Measurements from ENCODE around the gene TCAP.

Gene TCAP

DNA sequence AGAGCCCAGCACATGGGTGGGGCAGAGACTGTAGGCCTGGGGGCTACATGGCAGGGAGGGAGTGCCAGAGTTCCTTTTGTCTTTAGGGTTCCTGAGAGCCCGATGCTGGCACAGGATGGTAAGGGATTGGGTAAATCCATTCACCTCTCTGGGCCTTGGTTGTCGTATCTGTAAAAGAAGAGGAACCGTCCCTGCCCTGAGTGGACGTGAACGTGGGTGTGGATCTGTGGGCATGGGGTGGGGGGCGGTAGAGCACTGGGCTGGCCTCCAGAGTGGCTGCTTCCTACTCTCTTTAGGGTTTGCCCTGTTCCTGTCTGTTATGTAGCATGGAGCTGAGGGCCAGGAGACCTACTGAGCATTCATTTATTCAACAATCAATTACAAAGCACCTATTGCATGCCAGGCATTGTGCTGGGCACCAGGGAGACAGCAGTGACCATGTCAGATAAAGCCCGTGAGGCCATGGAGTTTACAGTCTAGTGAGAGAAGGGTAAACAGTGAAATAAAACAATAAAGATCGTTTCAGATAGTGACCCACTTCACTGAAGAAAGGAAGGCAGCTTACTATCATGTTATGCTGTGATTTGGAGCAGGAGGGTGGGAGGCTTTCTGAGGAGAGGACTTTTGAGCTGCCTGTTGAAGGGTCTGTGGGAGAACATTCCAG lies 13.1 kb upstream of the TCAP start:
- DNase-seq, result no peak

DNA sequence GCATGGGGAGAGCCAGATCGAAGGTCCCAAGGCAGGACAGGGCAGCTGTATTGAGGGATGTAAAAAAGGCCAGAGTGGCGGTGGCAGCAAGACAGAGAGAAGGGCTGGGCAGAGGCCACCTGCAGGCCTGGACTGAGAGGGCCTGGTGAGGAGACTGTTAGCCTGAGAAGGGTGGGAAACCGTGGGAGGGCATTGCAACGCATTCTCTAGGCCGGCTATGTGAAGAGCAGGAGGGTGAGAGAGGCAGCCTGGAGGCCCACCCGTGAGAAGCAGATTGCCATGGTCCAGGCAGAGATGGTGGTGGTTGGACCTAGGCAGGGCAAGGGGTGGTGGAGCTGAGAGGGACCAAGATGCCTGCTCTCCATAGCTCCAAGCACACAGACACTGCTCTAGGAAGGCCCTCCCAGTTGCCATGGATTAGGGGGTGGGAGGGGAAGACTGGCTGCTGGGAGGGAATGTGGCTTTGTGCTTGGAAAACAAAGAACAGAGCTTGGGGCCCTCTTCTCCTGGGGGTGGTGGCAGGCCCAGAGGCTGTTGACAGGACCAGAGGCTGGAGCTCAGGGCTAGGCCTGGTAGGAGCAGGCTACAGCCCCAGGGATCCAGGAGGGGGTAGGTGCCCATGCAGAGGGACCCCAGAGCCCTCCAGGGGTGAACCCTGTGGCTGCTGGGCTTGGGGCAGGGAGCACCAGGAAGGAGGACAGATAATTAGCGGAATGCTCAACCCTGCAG lies 12.4 kb upstream of the TCAP start:
- no peak for DNase-seq

DNA sequence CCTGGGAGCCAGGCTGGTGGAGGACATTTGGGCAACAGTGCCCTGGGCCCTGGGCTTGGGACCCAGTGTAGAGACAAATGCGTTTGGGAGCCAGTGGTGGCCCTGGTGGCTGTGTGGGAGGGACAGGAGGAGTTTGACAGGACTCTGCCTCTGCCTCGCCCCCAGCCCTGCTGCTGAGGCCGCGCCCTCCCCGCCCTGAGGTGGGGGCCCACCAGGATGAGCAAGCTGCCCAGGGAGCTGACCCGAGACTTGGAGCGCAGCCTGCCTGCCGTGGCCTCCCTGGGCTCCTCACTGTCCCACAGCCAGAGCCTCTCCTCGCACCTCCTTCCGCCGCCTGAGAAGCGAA lies 11.9 kb upstream of the TCAP start:
- DNase-seq, result no peak

DNA sequence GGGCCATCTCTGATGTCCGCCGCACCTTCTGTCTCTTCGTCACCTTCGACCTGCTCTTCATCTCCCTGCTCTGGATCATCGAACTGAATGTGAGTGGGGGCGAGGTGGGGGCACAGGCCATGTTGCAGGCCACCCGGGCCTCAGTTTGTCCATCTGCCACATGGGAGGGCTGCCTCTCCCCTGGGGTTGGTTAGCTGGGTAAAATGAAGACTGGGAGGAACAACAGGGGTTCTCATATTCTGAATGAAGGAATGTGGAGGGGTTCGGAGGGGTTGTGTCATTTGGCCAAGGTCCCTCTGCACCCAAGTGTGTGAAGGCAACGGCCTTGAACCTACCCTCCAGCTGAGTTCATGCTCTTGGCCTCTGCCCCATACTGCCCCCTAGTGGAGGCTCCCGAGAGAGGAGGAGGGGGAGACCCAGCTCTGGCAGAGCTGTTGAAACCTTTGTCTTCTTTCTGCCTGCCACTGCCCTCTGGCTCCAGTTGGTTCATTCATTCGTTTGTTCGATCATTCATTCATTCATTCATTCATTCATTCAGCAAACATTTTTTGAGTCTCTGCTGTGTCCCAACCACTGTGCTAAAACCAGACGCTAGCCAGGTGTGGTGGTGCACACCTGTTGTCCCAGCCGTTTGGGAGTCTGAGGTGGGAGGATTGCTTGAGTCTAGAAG lies 11.4 kb upstream of the TCAP start:
- DNase-seq, result no peak

DNA sequence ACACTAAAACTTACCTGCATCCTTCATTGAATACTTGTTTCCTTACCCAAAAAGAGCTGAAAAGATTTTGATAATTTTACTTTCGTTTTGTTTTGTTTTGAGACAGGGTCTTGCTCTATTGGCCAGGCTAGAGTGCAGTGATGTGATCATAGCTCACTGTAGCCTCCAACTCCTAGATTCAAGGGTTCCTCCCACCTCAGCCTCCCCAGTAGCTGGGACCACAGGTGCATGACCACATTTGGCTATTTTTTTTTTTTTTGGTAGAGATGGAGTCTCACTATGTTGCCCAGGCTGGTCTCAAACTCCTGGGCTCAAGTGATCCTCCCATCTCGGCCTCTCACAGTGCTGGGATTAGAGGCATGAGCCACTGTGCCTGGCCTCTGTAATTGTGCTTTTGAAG lies 10.0 kb upstream of the TCAP start:
- DNase-seq, result no peak

DNA sequence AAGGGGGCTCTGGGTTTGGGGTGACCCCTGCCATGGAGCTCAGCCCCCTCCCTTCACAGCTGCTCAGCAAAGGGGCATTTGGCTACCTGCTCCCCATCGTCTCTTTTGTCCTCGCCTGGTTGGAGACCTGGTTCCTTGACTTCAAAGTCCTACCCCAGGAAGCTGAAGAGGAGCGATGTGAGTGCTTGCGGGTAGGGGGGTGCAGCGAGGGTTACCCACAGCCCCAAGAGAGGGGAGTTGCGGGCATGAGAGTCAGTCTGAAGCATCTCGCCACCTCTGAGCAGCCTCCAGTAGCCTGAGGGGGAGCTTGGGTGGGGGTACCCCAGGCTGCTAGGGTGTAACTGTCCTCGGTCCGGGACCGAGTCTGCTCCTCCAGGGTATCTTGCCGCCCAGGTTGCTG lies 6.8 kb upstream of the TCAP start:
- no peak for DNase-seq

DNA sequence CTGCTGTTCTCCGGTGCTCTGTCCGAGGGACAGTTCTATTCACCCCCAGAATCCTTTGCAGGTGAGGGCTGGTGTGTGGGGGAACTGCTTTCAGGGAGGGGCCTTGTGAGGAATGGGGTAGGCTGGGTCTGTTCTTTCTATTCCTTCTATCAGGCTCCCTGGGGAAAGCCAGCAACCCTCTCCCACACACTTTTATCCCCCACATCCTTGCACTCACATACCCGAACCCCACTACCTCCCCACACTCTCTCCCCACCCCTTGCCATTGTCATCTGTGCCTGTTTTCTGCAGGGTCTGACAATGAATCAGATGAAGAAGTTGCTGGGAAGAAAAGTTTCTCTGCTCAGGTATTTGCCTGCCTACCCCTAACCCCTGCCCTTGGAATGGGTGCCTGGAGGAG lies 6.4 kb upstream of the TCAP start:
- no peak for DNase-seq

DNA sequence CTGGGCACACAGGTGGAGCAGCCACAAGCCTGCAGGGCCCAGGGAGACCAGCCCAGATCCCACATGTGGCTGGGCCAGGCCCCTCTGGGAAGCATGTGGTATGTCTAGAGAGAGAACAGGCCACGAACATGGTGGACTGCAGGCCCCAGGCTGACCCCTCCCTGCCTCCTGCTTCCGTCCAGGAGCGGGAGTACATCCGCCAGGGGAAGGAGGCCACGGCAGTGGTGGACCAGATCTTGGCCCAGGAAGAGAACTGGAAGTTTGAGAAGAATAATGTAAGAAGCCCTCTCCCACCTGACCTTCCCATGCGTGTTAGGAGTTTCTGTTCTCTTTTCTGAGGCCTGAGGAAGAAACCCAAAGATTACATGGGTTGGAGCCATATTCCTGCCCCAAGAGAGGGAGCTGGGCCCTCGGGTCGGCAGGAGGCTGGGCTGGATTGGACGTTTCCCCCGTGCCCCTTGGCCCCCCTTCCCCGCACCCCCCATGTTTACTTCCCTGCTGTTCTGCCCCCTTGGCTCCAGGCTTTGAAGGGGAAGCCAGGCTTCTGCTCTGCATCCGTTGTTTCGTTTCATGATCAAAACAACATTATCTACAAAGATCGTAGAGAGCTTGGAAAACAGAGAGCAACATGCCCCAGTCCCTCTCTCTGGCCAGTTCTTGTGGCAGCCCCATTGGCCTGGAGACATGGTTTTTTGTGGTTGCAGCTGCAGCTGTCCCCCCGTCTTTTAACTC lies 5.7 kb upstream of the TCAP start:
- DNase-seq, result no peak

DNA sequence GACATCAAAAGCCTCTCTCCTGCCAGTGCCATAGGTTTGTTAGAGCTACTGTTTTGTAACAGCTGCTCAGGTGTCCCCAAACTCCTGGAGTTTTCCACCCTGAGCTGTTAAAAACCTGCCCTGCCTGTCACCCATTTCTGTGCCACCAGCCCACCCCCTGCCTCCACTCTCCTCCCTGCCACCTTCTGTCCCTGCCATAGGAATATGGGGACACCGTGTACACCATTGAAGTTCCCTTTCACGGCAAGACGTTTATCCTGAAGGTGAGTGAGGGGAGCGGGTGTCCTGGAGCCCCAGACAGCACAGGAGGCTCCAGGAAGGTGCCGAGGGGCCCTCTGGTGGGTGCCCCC lies 5.2 kb upstream of the TCAP start:
- no peak for DNase-seq

DNA sequence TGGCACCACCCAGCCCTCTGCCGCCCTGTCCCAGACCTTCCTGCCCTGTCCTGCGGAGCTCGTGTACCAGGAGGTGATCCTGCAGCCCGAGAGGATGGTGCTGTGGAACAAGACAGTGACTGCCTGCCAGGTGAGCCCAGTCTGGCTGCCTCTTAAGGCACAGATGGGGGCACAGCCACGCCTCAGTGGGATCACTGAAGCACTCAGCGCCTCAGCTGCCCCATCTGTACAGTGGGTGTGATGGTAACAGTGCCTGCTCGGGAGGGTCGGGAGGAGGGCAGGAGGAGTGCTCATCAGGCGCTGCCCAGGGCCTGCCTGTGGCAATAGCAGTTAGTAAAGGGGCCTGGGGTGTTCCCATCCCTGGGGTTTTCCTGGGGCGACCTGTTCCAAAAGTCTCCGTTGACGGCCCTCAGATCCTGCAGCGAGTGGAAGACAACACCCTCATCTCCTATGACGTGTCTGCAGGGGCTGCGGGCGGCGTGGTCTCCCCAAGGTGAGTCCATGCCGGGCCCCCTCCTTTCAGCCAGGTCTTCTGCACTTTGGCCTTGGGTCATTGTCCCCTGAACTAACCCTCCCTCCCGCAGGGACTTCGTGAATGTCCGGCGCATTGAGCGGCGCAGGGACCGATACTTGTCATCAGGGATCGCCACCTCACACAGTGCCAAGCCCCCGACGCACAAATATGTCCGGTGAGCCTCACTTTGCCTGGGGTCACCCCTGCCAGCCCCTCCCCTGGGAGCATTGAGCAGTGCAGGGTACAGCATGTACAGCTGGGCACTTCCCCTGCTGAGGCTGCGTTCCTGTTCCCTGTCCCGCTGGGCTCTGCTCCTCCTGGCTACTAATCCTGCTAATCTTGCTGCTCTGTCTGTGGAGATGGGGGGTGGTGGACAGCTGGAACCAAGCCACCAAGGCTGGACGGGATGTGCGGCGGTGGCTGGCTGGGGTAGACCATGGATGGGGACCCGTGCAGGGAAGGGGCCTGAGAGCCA lies 4.5 kb upstream of the TCAP start:
- DNase-seq, result no peak

DNA sequence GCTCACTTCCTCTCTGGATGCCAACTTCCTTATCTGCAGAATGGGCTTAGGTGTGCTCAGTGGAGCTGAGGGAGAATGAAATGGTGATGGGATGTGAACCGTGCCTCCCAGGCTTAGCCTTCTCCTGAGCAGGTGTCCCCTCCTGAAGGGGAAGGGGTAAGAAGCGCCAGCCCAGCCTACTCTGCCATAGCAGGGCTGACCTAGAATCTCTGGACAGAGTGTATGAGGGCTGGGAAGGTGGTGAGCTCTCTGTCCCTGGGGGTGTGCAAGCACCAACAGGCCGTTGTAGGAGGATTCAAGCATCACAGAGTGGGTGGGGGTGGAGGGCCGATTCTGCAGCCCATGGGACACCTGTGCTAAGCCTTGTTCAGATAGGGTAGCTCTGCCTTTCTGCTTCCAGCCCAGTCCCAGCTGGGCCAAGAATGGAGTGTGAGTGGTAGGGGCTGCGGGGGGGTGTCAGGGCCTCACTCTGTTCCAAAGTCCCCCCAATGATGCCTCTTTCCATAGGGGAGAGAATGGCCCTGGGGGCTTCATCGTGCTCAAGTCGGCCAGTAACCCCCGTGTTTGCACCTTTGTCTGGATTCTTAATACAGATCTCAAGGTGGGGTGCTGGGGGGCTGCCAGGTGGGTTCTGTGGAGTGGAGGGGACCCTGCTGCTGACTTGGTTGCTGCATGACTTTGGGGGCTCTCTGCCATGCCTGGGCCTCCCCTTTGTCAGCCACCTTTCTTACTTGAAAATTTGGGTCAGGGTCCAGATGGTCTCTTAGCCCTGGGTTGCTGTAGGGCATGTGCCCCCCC lies 3.2 kb upstream of the TCAP start:
- no peak for DNase-seq

DNA sequence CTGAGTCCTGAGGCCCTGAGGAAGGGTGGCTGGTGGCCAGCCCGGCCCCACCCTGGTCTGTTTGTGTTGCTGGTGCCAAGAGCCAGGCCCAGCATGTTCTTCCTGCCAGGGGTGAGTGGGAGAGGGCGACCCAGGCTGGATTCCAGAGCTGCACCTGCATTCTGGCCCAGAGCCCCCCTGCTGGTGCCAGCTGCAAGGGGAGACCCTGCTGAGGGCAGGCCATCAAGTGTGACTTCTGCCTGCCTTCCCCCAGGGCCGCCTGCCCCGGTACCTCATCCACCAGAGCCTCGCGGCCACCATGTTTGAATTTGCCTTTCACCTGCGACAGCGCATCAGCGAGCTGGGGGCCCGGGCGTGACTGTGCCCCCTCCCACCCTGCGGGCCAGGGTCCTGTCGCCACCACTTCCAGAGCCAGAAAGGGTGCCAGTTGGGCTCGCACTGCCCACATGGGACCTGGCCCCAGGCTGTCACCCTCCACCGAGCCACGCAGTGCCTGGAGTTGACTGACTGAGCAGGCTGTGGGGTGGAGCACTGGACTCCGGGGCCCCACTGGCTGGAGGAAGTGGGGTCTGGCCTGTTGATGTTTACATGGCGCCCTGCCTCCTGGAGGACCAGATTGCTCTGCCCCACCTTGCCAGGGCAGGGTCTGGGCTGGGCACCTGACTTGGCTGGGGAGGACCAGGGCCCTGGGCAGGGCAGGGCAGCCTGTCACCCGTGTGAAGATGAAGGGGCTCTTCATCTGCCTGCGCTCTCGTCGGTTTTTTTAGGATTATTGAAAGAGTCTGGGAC lies 2.4 kb upstream of the TCAP start:
- no peak for DNase-seq

DNA sequence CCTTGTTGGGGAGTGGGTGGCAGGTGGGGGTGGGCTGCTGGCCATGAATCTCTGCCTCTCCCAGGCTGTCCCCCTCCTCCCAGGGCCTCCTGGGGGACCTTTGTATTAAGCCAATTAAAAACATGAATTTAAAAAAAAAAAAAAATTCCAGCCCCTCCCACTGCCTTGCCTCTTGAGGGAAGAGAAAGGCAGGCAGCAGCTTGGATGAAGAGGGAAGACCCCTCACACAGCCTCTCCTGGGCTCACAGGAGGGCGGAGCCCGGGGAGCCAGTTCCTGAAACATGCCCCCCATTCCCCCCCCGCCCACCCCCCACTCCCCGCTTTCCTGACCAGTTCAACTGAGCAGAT lies 1.8 kb upstream of the TCAP start:
- no peak for DNase-seq

DNA sequence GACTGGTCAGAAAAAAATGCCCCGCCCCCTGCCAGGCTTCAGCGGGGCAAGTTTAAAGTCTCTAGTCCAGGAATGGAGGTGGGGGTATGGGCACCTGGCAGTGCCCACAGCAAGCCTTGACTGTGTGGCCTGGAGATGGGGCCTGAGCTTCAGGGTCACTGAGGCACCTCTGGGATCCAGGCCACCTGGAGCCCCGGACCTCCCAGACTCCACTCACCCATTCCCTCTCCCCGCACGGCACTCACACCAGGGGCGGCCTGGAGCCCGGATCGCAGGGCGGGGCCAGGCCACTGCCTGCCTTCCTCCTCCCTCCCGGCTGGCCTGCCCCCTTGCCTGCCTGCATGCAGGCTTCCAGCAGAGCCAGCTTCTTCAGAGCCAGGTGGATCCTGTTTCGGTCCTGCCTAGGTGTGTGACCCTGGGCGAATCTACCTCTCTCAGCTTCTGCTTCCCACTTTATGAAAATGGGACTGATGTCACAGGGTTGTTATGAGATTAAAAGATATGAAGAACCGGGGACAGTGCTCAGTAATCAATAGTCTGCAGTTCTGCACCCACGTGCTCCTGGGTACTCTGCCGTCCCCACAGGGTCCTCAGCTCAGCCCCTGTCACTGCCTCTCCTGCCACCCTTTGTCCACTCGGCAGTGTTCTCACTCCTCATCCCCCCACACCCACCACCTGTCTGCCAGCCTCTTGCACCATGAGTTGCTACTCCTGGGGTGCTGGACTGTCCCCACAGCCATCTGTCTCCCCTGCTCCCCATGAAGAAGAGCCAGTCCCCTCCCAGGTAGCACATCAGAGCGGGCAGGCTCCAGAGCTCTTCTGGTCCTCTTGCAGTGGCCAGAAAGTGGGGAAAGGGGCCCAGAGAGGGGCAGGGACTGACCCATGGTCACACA lies 1.2 kb upstream of the TCAP start:
- DNase-seq, result no peak

DNA sequence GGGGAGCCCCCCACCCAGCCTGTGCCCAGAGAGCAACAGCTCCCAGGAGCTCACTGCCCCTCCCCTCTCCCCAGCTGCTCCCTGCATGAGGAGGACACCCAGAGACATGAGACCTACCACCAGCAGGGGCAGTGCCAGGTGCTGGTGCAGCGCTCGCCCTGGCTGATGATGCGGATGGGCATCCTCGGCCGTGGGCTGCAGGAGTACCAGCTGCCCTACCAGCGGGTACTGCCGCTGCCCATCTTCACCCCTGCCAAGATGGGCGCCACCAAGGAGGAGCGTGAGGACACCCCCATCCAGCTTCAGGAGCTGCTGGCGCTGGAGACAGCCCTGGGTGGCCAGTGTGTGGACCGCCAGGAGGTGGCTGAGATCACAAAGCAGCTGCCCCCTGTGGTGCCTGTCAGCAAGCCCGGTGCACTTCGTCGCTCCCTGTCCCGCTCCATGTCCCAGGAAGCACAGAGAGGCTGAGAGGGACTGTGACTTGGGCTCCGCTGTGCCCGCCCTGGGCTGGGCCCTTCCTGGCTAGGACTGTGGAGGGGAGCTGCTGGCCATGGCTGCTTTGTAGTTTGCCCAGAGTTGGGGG lies 584 bp downstream of the TCAP start:
- no peak for DNase-seq

DNA sequence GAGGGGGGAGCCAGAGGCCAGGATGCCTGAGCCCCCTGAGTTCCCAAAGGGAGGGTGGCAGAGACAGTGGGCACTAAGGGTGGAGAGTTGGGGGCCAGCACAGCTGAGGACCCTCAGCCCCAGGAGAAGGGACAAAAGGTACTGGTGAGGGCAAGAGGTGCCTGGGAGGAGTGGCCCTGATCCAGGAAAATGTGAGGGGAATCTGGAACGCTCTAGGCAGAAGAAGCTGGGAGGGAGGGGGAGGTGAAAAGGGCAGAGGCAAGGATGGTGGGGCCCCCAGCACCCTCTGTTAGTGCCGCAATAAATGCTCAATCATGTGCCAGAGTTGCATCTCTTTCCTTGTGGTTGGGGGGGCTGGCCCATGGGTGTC lies 1.1 kb downstream of the TCAP start:
- no peak for DNase-seq

DNA sequence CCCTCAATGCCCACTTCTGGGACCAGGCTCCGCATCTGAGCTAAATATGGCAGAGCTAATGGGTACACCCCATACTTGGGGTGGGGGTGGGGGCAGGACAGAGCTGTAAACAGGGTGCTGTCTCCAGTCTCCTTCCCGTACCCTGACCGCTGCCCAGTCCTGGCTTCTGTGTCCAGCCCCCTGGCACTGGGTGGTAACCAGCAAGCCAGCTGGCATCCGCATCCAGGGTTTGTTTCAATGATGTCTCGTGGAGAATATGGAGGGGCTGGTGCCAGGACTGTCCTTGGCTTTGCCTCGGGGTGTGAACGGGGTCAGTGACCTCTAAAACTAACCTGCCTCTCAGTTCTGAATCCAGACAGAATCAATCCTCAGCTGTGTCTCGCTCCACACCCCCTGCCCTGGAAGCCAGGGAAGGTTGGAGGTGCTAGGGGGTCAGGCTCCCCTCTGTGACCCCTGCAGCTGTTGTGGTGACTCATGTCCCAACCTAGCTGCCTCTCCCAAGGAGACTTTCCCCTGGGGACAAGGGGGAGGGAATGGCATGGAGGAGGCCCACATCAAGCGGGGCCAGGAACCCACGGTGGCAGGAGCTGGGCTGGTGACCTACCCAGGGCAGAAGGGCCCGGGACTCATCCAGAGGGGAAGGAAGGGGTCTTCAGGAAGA lies 1.6 kb downstream of the TCAP start:
- no peak for DNase-seq

DNA sequence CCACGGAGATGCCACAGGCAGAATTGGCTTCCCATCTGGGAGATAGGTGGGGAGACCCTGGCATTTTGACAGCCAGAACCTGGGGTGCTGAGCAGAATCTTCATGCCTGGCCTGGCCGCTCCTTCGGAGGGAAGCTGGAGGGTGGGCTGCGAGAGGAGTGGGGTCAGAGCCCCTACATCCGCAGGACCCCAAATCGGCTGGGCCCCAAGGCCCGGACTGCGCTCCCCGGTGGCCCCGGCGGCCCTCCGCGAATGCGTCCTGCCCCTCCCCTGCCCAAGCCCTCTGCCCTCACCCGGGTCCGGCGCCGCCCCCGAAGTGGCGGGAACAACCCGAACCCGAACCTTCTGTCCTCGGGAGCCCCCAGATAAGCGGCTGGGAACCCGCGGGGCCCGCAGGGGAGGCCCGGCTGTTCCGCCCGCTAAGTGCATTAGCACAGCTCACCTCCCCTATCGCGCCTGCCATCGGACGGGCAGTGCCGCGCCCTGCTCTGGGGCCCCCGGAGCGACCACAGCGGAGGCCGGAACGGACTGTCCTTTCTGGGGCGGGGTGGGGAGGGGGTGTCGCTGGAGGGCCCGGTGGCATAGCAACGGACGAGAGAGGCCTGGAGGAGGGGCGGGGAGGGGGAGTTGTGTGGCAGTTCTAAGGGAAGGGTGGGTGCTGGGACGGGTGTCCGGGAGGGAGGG lies 2.3 kb downstream of the TCAP start:
- no peak for DNase-seq

Data from NCI-H748 treated with DMSO at 0.1 percent for 48 hours (cell line).